Measurements from ENCODE around the gene MCIDAS.

GRCh38 chr5:55258339-55258738 lies 31.2 kb upstream of the MCIDAS start:
- TF ChIP-seq CTCF (IDR thresholded peaks at IDR 0.05) = no peak
- TF ChIP-seq REST (IDR thresholded peaks at IDR 0.05; ENCODE audit: insufficient read depth in 1 of 2, low read depth in 2 of 2, low read length in 1 of 2) = no peak
- no peak for TF ChIP-seq POLR2AphosphoS5 (IDR thresholded peaks at IDR 0.05; ENCODE audit: low read depth, low read length)
- no peak for TF ChIP-seq SIN3A (IDR thresholded peaks at IDR 0.05; ENCODE audit: borderline replicate concordance, insufficient read depth, low read depth, low read length)

All from Panc1 (cell line).